NB4 (cell line): Measurements from ENCODE around the gene C1orf232.

ENCODE experiments used
- DNase-seq: peaks from one replicate; pipeline ENCODE4 v3.0.0; 2010; ENCODE audit warnings: low read depth
- H3K4me3 ChIP-seq: one replicate; pipeline ENCODE4 v1.5.1; 2011; ENCODE audit warnings: mild to moderate bottlenecking, low read depth, low read length, moderate library complexity
- MYC ChIP-seq: IDR thresholded peaks from 2 replicates; pipeline ENCODE4 v1.6.1; 2011; ENCODE audit warnings: low read depth, low read length
- POLR2A ChIP-seq: IDR thresholded peaks from 2 replicates; pipeline ENCODE4 v1.6.1; 2011; ENCODE audit warnings: mild to moderate bottlenecking; ENCODE audit not compliant: insufficient read length; ENCODE audit errors: extremely low read depth
- TF ChIP-seq, protein P1 (sequence below): IDR thresholded peaks from one replicate; pipeline ENCODE4 v1.5.1; 2012; ENCODE audit warnings: low read depth, low read length
- TF ChIP-seq, protein P2 (sequence below): IDR thresholded peaks from 2 replicates; pipeline ENCODE4 v1.6.1; 2011; ENCODE audit warnings: low read depth, low read length

Gene C1orf232

DNA sequence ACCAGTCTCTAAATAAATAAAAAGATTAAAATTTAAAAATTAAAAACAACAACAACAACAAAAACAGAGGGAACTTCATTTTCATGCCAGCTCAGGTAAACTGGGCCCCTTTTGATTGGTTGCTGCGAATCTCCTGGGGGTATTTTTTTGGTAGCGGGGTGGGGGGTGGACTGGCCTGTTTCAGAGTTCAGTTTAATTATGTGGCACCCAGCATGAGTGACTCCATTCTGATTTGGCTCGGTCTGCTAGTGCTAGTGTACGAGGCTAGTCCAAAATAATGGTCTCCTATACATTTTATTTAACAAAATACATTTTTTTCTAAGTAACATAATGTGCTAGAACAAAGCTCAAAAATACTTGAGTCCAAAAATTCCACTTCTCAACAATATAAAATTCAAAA lies 39.0 kb downstream of the C1orf232 start:
- DNase-seq: no peak
- no peak overlapping the region for H3K4me3 ChIP-seq
- TF ChIP-seq, protein P1, sequence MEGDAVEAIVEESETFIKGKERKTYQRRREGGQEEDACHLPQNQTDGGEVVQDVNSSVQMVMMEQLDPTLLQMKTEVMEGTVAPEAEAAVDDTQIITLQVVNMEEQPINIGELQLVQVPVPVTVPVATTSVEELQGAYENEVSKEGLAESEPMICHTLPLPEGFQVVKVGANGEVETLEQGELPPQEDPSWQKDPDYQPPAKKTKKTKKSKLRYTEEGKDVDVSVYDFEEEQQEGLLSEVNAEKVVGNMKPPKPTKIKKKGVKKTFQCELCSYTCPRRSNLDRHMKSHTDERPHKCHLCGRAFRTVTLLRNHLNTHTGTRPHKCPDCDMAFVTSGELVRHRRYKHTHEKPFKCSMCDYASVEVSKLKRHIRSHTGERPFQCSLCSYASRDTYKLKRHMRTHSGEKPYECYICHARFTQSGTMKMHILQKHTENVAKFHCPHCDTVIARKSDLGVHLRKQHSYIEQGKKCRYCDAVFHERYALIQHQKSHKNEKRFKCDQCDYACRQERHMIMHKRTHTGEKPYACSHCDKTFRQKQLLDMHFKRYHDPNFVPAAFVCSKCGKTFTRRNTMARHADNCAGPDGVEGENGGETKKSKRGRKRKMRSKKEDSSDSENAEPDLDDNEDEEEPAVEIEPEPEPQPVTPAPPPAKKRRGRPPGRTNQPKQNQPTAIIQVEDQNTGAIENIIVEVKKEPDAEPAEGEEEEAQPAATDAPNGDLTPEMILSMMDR: no peak
- TF ChIP-seq MYC (no peak), POLR2A (no peak)
- TF ChIP-seq, protein P2, sequence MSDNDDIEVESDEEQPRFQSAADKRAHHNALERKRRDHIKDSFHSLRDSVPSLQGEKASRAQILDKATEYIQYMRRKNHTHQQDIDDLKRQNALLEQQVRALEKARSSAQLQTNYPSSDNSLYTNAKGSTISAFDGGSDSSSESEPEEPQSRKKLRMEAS: no peak

DNA sequence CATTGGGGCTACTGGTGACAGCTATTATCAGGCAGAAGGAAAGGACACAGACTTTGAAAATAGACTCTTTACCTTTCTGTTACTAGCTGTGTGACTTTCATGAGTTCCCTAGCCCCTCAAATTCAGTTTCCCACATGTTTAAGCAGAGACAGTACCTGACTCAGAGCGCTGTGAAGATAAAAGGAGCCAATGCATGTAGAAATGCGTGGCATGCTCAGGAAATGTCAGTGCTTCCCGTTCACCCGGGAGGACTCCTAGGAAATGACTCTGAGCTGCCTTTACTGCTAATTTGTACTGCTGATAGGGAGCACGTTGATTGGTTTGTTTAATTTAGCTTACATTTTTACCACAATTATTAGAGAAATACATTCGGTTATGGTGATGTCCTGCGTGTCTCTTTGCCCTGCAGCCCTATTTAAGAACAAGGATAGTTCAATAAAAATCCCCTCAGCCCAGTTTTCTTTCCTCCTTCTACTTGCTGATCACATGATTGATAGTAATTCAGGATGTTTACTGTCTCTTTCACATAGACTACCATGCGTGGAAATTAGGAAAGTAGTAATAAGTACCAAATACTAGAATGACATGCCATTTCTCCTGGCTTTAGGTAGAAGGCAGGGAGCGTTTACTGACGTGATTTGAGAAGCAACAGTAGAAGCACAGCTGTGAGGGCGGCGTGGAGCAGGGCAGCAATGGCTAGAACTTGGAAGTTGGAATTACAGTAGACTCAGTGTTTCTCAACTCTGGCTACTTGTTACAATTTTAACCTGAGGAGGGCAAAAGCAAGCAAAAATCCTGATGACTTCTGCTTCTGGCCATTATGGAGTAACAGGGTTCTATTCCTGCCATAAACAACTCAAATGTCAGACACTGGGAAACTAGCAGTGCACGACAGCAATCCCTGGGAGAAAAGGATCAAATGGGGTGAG lies 41.3 kb downstream of the C1orf232 start:
- peak; percentile 47 for DNase-seq
- peak overlapping the region; percentile 47 for H3K4me3 ChIP-seq
- TF ChIP-seq, protein P2: peak; percentile 48
- TF ChIP-seq MYC (peak; percentile 26; the same call in 1 of the 2 replicates), POLR2A (no peak)
- TF ChIP-seq, protein P1: no peak

DNA sequence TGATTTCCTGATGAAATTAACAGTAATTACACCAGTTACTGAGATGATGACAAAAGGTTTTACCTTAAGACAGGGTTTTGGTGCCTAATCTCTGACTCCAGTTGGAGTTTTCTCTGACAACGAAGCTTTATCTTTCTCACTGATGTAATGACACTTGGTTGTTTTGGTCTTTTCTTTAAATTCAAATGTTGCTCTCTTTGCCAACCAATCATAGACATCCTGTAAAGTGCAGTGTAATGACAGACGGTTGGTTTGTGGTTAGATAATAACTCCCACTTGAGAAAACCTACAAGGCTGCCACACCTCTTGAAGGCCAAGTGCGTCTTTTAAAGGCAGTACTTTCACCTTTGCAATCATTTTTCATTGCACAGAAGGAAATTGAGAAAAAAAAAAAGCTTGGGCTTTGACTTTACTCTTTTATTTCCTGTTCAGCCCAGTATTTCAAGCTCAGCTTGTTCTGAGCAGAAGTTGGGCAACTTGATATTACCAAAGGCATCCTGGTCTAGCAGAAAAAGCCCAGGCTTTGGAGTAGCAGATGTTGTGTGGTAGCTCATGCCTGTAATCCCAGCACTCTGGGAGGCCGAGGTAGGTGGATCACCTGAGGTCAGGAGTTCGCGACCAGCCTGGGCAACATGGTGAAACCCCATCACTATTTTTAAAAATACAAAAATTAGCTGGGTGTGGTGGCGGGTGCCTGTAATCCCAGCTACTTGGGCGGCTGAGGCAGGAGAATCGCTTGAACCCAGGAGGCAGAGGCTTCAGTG lies 42.3 kb downstream of the C1orf232 start:
- TF ChIP-seq MYC: peak; percentile 14
- TF ChIP-seq, protein P1: no peak
- TF ChIP-seq, protein P2: peak; percentile 14; the same call in 1 of the 2 replicates
- peak overlapping the region; percentile 47 for H3K4me3 ChIP-seq
- peak; percentile 94 for DNase-seq

DNA sequence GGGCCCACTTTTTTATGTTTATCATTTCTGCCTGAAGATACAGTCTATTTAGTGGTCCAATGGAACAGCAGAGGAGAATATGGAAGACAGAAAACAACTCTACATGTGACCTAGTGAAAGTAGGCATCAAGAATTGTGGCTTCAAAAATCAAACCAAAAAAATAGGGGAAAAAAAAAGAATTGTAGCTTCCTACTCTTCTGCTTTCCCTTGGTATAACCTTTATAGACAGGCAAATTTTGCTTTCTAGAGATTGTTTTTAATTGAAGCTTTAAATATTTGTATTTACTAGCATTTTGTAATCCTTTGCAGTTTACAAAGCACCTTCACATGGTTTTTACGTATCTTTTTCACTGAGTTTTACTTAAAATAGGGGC lies 42.8 kb downstream of the C1orf232 start:
- no peak for DNase-seq
- TF ChIP-seq, protein P2: no peak
- no peak for TF ChIP-seq MYC
- TF ChIP-seq, protein P1: no peak
- peak overlapping the region; percentile 47 for H3K4me3 ChIP-seq

DNA sequence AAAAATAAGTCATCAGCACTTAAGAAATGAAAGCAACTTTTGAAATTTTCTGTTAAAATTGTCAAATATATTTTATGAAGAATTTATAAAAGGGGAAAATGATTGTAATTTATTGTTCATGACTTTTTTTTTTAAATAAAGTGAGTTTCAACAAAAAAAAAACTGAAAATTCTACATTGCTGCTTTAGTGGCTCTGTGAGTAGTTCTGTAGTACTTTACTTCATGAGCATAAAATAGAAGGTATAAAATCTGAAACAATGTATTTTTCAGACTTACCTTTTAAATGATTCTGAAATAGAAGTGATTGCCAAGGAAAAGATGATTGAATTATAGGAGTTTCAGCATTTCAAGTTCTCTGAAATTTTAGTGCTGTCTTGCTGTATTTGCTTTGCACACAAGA lies 43.4 kb downstream of the C1orf232 start:
- H3K4me3 ChIP-seq: no peak overlapping the region
- TF ChIP-seq, protein P1: no peak
- TF ChIP-seq, protein P2: no peak
- TF ChIP-seq MYC: no peak
- no peak for TF ChIP-seq POLR2A
- no peak for DNase-seq
